K562 (cell line): ENCODE measurements around the gene CDC5L. TPM values are rescaled to one million over a fixed set of nuclear protein-coding genes. Genes with fewer than 3 reads are reported as not detected.

Experiments used
- ATAC-seq: fragments of 200-7000 bp; cut with Tn5 transposase; 3 replicates; pipeline ENCODE4 v1.9.1; 2020; ENCODE audit warnings: moderate library complexity
- BruUV-seq: library from RNA; stranded (reverse); fragments of 400-500 nt; replicated peaks from 2 replicates; lab custom pipeline; 2021; lab: Mats Ljungman, UMichigan
- CTCF ChIA-PET: fragments of 300-600 bp; formaldehyde crosslinking; extraction: SDS; loops from one replicate; lab custom pipeline; 2021; ENCODE audit warnings: low intra/inter-chr PET ratio; lab: Yijun Ruan, JAX
- POLR2A ChIA-PET: fragments of 300-600, 350-650 bp; sonication (Branson Sonifier 250); formaldehyde crosslinking; extraction: SDS; loops from one replicate; lab custom pipeline; 2021; ENCODE audit warnings: antibody characterized with exemption, inconsistent platforms; lab: Yijun Ruan, JAX
- DNase-seq, 4 experiments: peaks; one replicate each; pipeline versions ENCODE4 v3.0.0 to v3.0.0-alpha.2; 2011 to 2018; ENCODE audit warnings: low spot score in 3 of 4, mixed read lengths in 3 of 4; ENCODE audit errors: extremely low read depth in 1 of 4
- FAIRE-seq: peaks from 2 replicates; lab custom pipeline; 2011; peaks lifted over from hg19 to GRCh38; lab: Jason Lieb, UNC
- H2AFZ ChIP-seq: 2 replicates; pipeline ENCODE4 v1.6.0; 2011; ENCODE audit warnings: low read depth, low read length, control low read depth, inconsistent platforms
- H3K27ac ChIP-seq: fragments of 200-600 bp; 3 replicates; pipeline ENCODE4 v1.8.0; 2011; ENCODE audit warnings: low read depth, mild to moderate bottlenecking, control low read depth, inconsistent platforms, low read length, moderate library complexity, mixed read lengths; ENCODE audit errors: extremely low read depth
- H3K27me3 ChIP-seq, 2 experiments: fragments of 300-600 bp in 1 of 2; 2 replicates in 1 of 2; 3 replicates in 1 of 2; pipeline versions ENCODE4 v1.6.0 to v1.8.0; 2011; ENCODE audit warnings: inconsistent platforms in 2 of 2, low read length in 2 of 2, mild to moderate bottlenecking in 1 of 2, mixed read lengths in 1 of 2, moderate library complexity in 1 of 2; ENCODE audit not compliant: control insufficient read depth in 2 of 2, insufficient read depth in 2 of 2
- H3K36me3 ChIP-seq: fragments of 300-600 bp; 3 replicates; pipeline ENCODE4 v1.8.0; 2011; ENCODE audit warnings: mild to moderate bottlenecking, low read length, inconsistent platforms; ENCODE audit not compliant: control insufficient read depth, insufficient read depth
- H3K4me1 ChIP-seq, 2 experiments: fragments of 200-600 bp in 1 of 2; replicated peaks in 1 of 2; 2 replicates in 1 of 2; 3 replicates in 1 of 2; pipeline versions ENCODE4 v1.5.1 to v1.8.0; 2011; ENCODE audit warnings: inconsistent platforms in 2 of 2, low read length in 2 of 2, mild to moderate bottlenecking in 1 of 2, mixed read lengths in 1 of 2, moderate library complexity in 1 of 2; ENCODE audit not compliant: control insufficient read depth in 2 of 2, insufficient read depth in 2 of 2
- H3K4me2 ChIP-seq: 2 replicates; pipeline ENCODE4 v1.6.1; 2011; ENCODE audit warnings: low read length, control low read depth, inconsistent platforms, mixed read lengths; ENCODE audit not compliant: insufficient read depth
- H3K4me3 ChIP-seq: fragments of 200-600 bp; sonication (generic), shearing (Covaris generic); 2 replicates; pipeline ENCODE4 v1.5.1; 2016; ENCODE audit warnings: control low read depth, inconsistent platforms
- H3K79me2 ChIP-seq: fragments of 200-600 bp; 3 replicates; pipeline ENCODE4 v1.8.0; 2011; ENCODE audit warnings: low read length, inconsistent platforms; ENCODE audit not compliant: control insufficient read depth, insufficient read depth
- H3K9ac ChIP-seq, 2 experiments: 2 replicates each; pipeline versions ENCODE4 v1.6.0 to v1.6.1; 2011; ENCODE audit warnings: low read depth in 2 of 2, low read length in 2 of 2, control low read depth in 1 of 2, inconsistent platforms in 1 of 2, mild to moderate bottlenecking in 1 of 2, mixed read lengths in 1 of 2; ENCODE audit not compliant: insufficient read depth in 1 of 2
- H3K9me1 ChIP-seq: one replicate; pipeline ENCODE4 v1.6.0; 2011; ENCODE audit warnings: inconsistent platforms, mild to moderate bottlenecking, low read length, moderate library complexity; ENCODE audit not compliant: control insufficient read depth, insufficient read depth
- H3K9me3 ChIP-seq: replicated peaks from 2 replicates; pipeline ENCODE4 v1.5.1; 2011; ENCODE audit warnings: low read depth, low read length, inconsistent platforms; ENCODE audit not compliant: control insufficient read depth, insufficient read depth
- H4K20me1 ChIP-seq: replicated peaks from 2 replicates; pipeline ENCODE4 v1.6.1; 2011; ENCODE audit warnings: low read length, inconsistent platforms, mixed read lengths; ENCODE audit not compliant: control insufficient read depth, insufficient read depth
- CREB1 ChIP-seq, 2 experiments: sonication (generic) in 1 of 2; formaldehyde crosslinking in 1 of 2; IDR thresholded peaks; 2 replicates each; pipeline versions ENCODE4 v1.6.1 to v1.8.0; 2012 to 2022; ENCODE audit warnings: inconsistent platforms in 1 of 2, mild to moderate bottlenecking in 1 of 2, missing genetic modification reagents in 1 of 2, moderate library complexity in 1 of 2
- CREB5 ChIP-seq: fragments of 250-450 bp; sonication (Bioruptor Pico); IDR thresholded peaks from 2 replicates; pipeline ENCODE4 v1.5.0; 2020; ENCODE audit warnings: mild to moderate bottlenecking
- HNRNPLL ChIP-seq: fragments of 200-400 bp; formaldehyde crosslinking; IDR thresholded peaks from 2 replicates; pipeline ENCODE4 v1.6.1; 2017; ENCODE audit warnings: low read length, low read depth, mild to moderate bottlenecking; ENCODE audit not compliant: poor library complexity, severe bottlenecking
- NKRF ChIP-seq: fragments of 450-650 bp; IDR thresholded peaks from 2 replicates; pipeline ENCODE4 v1.6.1; 2016; ENCODE audit warnings: borderline replicate concordance
- NR2C2 ChIP-seq, 2 experiments: fragments of 200-800 bp in 1 of 2; sonication (Bioruptor generic) in 1 of 2; sonication (generic) in 1 of 2; formaldehyde crosslinking in 1 of 2; IDR thresholded peaks; 2 replicates each; pipeline versions ENCODE4 v1.6.1 to v1.8.0; 2016 to 2022; ENCODE audit warnings: mild to moderate bottlenecking in 1 of 2, missing compliant biosample characterization in 1 of 2, missing genetic modification characterization in 1 of 2, missing genetic modification reagents in 1 of 2
- POU5F1 ChIP-seq: fragments of 150-350 bp; IDR thresholded peaks from 2 replicates; pipeline ENCODE4 v1.6.1; 2014; ENCODE audit warnings: borderline replicate concordance, low read length, low read depth, mild to moderate bottlenecking; ENCODE audit not compliant: partially characterized antibody
- SMARCA5 ChIP-seq: fragments of 450-650 bp; IDR thresholded peaks from 2 replicates; pipeline ENCODE4 v1.6.1; 2016
- TAF7 ChIP-seq: fragments of 450-650 bp; IDR thresholded peaks from 2 replicates; pipeline ENCODE4 v1.6.1; 2016; ENCODE audit warnings: missing genetic modification characterization, missing compliant biosample characterization
- ZBTB49 ChIP-seq: sonication (generic); formaldehyde crosslinking; IDR thresholded peaks from 2 replicates; pipeline ENCODE4 v1.8.0; 2022; ENCODE audit warnings: missing genetic modification reagents, mild to moderate bottlenecking, borderline replicate concordance
- ZNF639 ChIP-seq, 2 experiments: fragments of 200-800 bp in 1 of 2; sonication (Bioruptor generic) in 1 of 2; sonication (generic) in 1 of 2; formaldehyde crosslinking in 1 of 2; IDR thresholded peaks in 1 of 2; conservative IDR thresholded peaks in 1 of 2; 2 replicates each; pipeline versions ENCODE4 v1.5.0 to v1.6.1; 2016 to 2020; ENCODE audit warnings: missing compliant biosample characterization in 1 of 2, missing genetic modification characterization in 1 of 2, missing genetic modification reagents in 1 of 2
- WGBS: fragments of 100-300 bp; shearing (Covaris generic); methylation state at CpG from one replicate; pipeline ENCODE4 v1.1.6; 2016; ENCODE audit warnings: low coverage, mixed read lengths; ENCODE audit not compliant: insufficient coverage; ENCODE audit errors: missing lambda C conversion rate; 5-methylcytosine and 5-hydroxymethylcytosine counted together
- in situ Hi-C: fragments of 300-500 bp; cut with MboI; formaldehyde crosslinking; loops from 4 replicates; pipeline ENCODE4 v1.15.0; 2018; ENCODE audit warnings: inconsistent platforms, mixed read lengths
- intact Hi-C: fragments of 100-400 bp; cut with micrococcal nuclease; formaldehyde crosslinking; loops from 2 replicates; pipeline ENCODE4 v1.14.2; 2022
- polyA plus RNA-seq, 8 experiments: library from polyadenylated mRNA; depleted of rRNA in 4 of 8; stranded (reverse) in 5 of 8; unstranded in 3 of 8; fragments of >200 nt; fragmentation: Nextera tagmentation in 2 of 8; fragmentation: Illumina TruSeq in 1 of 8; extraction: Ambion mirVana in 2 of 8; extraction: Trizol in 1 of 8; gene quantifications; 2 replicates each; pipeline versions ENCODE4 v1.2.1 to v1.2.3, GENCODE V29; 2011 to 2014; ENCODE audit warnings: inconsistent platforms in 1 of 8, missing spikeins in 1 of 8
- total RNA-seq, 7 experiments: library from RNA; depleted of rRNA in 6 of 7; stranded (reverse); fragments of >200 nt in 6 of 7; fragmentation: Illumina TruSeq in 2 of 7; extraction: Trizol in 2 of 7; gene quantifications; 2 replicates each; pipeline versions ENCODE4 v1.2.1 to v1.2.3, GENCODE V29; 2011 to 2021; ENCODE audit warnings: low replicate concordance in 1 of 7

Gene CDC5L
- total and polyA plus RNA-seq, 9 of the 15 experiments (the other 6 are each of a cell fraction or from before 2014, with no cell fraction given) = 22.3 to 44.2 (median 30.8) TPM

GRCh38 chr6:44481056-44481455, 93.5 kb downstream of the CDC5L start:
- ATAC-seq (no peak), DNase-seq (no peak), FAIRE-seq (no peak)
- WGBS = 6% methylated on average over 6 of the region's 6 CpGs
- H3K4me2 ChIP-seq = no peak overlapping the region
- in situ Hi-C loops = no loop called here
- POLR2A ChIA-PET = no interaction called here
- BruUV-seq = no TSS peak
- intact Hi-C loops = no loop called here
- no peaks in the 10 kb centered on the region for H3K36me3 ChIP-seq
- peaks cover 14 to 15% of the 10 kb centered on the region in 2 experiments; a peak in 4 of 5 replicates for H3K4me1 ChIP-seq
- no peak overlapping the region for H3K4me3 ChIP-seq
- H3K79me2 ChIP-seq = no peaks in the 10 kb centered on the region
- H3K9me1 ChIP-seq = no peaks in the 10 kb centered on the region
- no peak overlapping the region for H3K27ac ChIP-seq
- H3K9ac ChIP-seq = no peak overlapping the region
- H4K20me1 ChIP-seq = no peaks in the 10 kb centered on the region
- CTCF ChIA-PET = no interaction called here
- H3K9me3 ChIP-seq = no peaks in the 10 kb centered on the region
- no peak overlapping the region for H2AFZ ChIP-seq
- H3K27me3 ChIP-seq = peaks cover 44 to 71% of the 10 kb centered on the region in 2 experiments; a peak in 4 of 5 replicates
- TF ChIP-seq CREB1 (IDR thresholded peaks at IDR 0.05) (no peak), CREB1 (CRISPR knock-in tag; IDR thresholded peaks at IDR 0.05) (no peak), ZNF639 (CRISPR knock-in tag; conservative IDR thresholded peaks at IDR 0.05 in 1 of 2, IDR thresholded peaks at IDR 0.05 in 1 of 2) (no peak), ZBTB49 (CRISPR knock-in tag) (no peak), CREB5 (CRISPR knock-in tag) (no peak), POU5F1 (no peak), TAF7 (no peak), NKRF (no peak), SMARCA5 (no peak), HNRNPLL (no peak), NR2C2 (CRISPR knock-in tag; IDR thresholded peaks at IDR 0.05) (no peak), NR2C2 (tag; IDR thresholded peaks at IDR 0.05) (no peak)
